ENCODE data around the gene COBL. TPM values are rescaled to one million over a fixed set of nuclear protein-coding genes. Genes with fewer than 3 reads are reported as not detected.

Gene COBL
- total and polyA plus RNA-seq, 2 of the 8 experiments (the other 6 are each of a cell fraction or from before 2014, with no cell fraction given) = 13.8 to 40.4 TPM

DNA sequence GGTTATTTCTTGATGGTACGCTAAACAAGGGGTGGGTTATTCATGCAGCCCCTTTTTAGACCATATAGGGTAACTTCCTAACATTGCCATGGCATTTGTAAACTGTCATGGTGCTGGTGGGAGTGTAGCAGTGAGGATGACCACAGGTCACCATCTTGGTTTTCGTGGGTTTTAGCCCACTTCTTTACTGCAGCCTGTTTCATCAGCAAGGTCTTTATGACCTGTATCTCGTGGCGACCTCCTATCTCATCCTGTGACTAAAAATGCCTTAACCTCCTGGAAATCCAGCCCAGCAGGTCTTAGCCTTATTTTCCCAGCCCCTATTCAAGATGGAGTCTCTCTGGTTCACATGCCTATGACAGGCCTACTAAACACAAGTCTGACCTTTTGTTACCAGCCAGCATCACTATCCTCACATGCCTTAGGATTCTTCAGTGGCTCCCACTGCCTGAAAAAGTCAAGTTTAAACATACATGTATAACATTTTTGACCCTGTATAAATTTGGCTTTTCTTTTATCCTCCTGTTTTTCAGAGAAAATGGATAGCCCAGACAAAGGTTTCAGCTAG, 13.2 kb upstream of the COBL start (continued):
- TF ChIP-seq, protein P1, sequence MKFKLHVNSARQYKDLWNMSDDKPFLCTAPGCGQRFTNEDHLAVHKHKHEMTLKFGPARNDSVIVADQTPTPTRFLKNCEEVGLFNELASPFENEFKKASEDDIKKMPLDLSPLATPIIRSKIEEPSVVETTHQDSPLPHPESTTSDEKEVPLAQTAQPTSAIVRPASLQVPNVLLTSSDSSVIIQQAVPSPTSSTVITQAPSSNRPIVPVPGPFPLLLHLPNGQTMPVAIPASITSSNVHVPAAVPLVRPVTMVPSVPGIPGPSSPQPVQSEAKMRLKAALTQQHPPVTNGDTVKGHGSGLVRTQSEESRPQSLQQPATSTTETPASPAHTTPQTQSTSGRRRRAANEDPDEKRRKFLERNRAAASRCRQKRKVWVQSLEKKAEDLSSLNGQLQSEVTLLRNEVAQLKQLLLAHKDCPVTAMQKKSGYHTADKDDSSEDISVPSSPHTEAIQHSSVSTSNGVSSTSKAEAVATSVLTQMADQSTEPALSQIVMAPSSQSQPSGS (IDR thresholded peaks at IDR 0.05; ENCODE audit: low read length) = no peak
- no peak for TF ChIP-seq BCL11A (IDR thresholded peaks at IDR 0.05; ENCODE audit: low read depth in 2 of 2, low read length in 2 of 2)
- no peak for TF ChIP-seq SRF (IDR thresholded peaks at IDR 0.05; ENCODE audit: low read depth, low read length)
- TF ChIP-seq GABPA (IDR thresholded peaks at IDR 0.05; ENCODE audit: borderline replicate concordance, insufficient read depth, low read length) = no peak
- TF ChIP-seq, protein P2, sequence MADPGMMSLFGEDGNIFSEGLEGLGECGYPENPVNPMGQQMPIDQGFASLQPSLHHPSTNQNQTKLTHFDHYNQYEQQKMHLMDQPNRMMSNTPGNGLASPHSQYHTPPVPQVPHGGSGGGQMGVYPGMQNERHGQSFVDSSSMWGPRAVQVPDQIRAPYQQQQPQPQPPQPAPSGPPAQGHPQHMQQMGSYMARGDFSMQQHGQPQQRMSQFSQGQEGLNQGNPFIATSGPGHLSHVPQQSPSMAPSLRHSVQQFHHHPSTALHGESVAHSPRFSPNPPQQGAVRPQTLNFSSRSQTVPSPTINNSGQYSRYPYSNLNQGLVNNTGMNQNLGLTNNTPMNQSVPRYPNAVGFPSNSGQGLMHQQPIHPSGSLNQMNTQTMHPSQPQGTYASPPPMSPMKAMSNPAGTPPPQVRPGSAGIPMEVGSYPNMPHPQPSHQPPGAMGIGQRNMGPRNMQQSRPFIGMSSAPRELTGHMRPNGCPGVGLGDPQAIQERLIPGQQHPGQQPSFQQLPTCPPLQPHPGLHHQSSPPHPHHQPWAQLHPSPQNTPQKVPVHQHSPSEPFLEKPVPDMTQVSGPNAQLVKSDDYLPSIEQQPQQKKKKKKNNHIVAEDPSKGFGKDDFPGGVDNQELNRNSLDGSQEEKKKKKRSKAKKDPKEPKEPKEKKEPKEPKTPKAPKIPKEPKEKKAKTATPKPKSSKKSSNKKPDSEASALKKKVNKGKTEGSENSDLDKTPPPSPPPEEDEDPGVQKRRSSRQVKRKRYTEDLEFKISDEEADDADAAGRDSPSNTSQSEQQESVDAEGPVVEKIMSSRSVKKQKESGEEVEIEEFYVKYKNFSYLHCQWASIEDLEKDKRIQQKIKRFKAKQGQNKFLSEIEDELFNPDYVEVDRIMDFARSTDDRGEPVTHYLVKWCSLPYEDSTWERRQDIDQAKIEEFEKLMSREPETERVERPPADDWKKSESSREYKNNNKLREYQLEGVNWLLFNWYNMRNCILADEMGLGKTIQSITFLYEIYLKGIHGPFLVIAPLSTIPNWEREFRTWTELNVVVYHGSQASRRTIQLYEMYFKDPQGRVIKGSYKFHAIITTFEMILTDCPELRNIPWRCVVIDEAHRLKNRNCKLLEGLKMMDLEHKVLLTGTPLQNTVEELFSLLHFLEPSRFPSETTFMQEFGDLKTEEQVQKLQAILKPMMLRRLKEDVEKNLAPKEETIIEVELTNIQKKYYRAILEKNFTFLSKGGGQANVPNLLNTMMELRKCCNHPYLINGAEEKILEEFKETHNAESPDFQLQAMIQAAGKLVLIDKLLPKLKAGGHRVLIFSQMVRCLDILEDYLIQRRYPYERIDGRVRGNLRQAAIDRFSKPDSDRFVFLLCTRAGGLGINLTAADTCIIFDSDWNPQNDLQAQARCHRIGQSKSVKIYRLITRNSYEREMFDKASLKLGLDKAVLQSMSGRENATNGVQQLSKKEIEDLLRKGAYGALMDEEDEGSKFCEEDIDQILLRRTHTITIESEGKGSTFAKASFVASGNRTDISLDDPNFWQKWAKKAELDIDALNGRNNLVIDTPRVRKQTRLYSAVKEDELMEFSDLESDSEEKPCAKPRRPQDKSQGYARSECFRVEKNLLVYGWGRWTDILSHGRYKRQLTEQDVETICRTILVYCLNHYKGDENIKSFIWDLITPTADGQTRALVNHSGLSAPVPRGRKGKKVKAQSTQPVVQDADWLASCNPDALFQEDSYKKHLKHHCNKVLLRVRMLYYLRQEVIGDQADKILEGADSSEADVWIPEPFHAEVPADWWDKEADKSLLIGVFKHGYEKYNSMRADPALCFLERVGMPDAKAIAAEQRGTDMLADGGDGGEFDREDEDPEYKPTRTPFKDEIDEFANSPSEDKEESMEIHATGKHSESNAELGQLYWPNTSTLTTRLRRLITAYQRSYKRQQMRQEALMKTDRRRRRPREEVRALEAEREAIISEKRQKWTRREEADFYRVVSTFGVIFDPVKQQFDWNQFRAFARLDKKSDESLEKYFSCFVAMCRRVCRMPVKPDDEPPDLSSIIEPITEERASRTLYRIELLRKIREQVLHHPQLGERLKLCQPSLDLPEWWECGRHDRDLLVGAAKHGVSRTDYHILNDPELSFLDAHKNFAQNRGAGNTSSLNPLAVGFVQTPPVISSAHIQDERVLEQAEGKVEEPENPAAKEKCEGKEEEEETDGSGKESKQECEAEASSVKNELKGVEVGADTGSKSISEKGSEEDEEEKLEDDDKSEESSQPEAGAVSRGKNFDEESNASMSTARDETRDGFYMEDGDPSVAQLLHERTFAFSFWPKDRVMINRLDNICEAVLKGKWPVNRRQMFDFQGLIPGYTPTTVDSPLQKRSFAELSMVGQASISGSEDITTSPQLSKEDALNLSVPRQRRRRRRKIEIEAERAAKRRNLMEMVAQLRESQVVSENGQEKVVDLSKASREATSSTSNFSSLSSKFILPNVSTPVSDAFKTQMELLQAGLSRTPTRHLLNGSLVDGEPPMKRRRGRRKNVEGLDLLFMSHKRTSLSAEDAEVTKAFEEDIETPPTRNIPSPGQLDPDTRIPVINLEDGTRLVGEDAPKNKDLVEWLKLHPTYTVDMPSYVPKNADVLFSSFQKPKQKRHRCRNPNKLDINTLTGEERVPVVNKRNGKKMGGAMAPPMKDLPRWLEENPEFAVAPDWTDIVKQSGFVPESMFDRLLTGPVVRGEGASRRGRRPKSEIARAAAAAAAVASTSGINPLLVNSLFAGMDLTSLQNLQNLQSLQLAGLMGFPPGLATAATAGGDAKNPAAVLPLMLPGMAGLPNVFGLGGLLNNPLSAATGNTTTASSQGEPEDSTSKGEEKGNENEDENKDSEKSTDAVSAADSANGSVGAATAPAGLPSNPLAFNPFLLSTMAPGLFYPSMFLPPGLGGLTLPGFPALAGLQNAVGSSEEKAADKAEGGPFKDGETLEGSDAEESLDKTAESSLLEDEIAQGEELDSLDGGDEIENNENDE (IDR thresholded peaks at IDR 0.05; ENCODE audit: insufficient replicate concordance, low read length) = no peak
- TF ChIP-seq EZH2 (IDR thresholded peaks at IDR 0.05; ENCODE audit: low read depth, low read length, severe bottlenecking) = no peak
- no peak for TF ChIP-seq KDM4A (IDR thresholded peaks at IDR 0.05; ENCODE audit: low read depth, low read length, severe bottlenecking)
- TF ChIP-seq YY1 (IDR thresholded peaks at IDR 0.05; ENCODE audit: low read depth, low read length) = no peak
